Transverse colon (tissue), 4 donors: ENCODE data around the gene DTNBP1.

ENCODE experiments used
- CTCF ChIP-seq, 5 experiments: fragments of 200-600 bp in 3 of 5; fragments of 450-650 bp in 2 of 5; sonication (generic) in 3 of 5; IDR thresholded peaks; 1 replicate in 2 of 5; 2 replicates in 3 of 5; pipeline ENCODE4 v1.5.1; 2016 to 2017; ENCODE audit warnings: antibody characterized with exemption in 5 of 5, inconsistent platforms in 3 of 5, mild to moderate bottlenecking in 2 of 5, moderate library complexity in 1 of 5
- EP300 ChIP-seq: sonication (generic); formaldehyde crosslinking; IDR thresholded peaks from one replicate; pipeline ENCODE4 v1.6.1; 2017; ENCODE audit warnings: antibody characterized with exemption, low read depth
- POLR2A ChIP-seq: fragments of 450-650 bp; IDR thresholded peaks from one replicate; pipeline ENCODE4 v1.6.1; 2016; ENCODE audit warnings: antibody characterized with exemption, mild to moderate bottlenecking, moderate library complexity
- POLR2AphosphoS5 ChIP-seq, 3 donors: sonication (generic); formaldehyde crosslinking; IDR thresholded peaks; one replicate each; pipeline ENCODE4 v1.6.1; 2016; ENCODE audit warnings: antibody characterized with exemption in 3 of 3

- TF ChIP-seq CTCF (IDR thresholded peaks at IDR 0.05) (no peak), POLR2AphosphoS5 (IDR thresholded peaks at IDR 0.05) (no peak), POLR2A (no peak), EP300 (no peak)
Measured at GRCh38 chr6:15644904-15645303, 17.9 kb downstream of the DTNBP1 start.
